ENCODE data around the gene KIF4B.

- no peak for TF ChIP-seq CTCF (IDR thresholded peaks at IDR 0.05)
- TF ChIP-seq POLR2A (IDR thresholded peaks at IDR 0.05): no peak
- no peak for TF ChIP-seq POLR2AphosphoS5 (IDR thresholded peaks at IDR 0.05)
Observed at GRCh38 chr5:155046591-155046990, 33.0 kb downstream of the KIF4B start.
